NAMALWA (cell line): ENCODE data around the gene ANKRD31.
"Not testable (repeated sequence)": the region's sequence is repeated elsewhere in the genome, so short reads cannot be mapped to it uniquely, and the experiment has no call there.

ENCODE experiments used
- DNase-seq: peaks from one replicate; pipeline ENCODE4 v3.0.0-alpha.2; 2015; ENCODE audit warnings: low spot score

The ANKRD31 gene

GRCh38 chr5:75236322-75237316 lies at the start of gene ANKRD31:
ANKRD31 (minus strand) TSS chr5:75236878; CDS start chr5:75236686, 192 bp downstream.
- DNase-seq, result peak; percentile 88

- no peak for DNase-seq
Observed at GRCh38 chr5:75286211-75286773, 49.6 kb upstream of the ANKRD31 start.

- DNase-seq, result no peak
Observed at GRCh38 chr5:75282581-75282980, 45.9 kb upstream of the ANKRD31 start.

- no peak for DNase-seq
Observed at GRCh38 chr5:75281716-75282465, 45.2 kb upstream of the ANKRD31 start.

GRCh38 chr5:75279321-75279720 lies 42.6 kb upstream of the ANKRD31 start:
- DNase-seq, result no peak

- no peak for DNase-seq
Observed at GRCh38 chr5:75277463-75277862, 40.8 kb upstream of the ANKRD31 start.

- DNase-seq, result no peak
Observed at GRCh38 chr5:75275756-75276155, 39.1 kb upstream of the ANKRD31 start.

- DNase-seq, result no peak
Observed at GRCh38 chr5:75275147-75275546, 38.5 kb upstream of the ANKRD31 start.

GRCh38 chr5:75274486-75274885 lies 37.8 kb upstream of the ANKRD31 start:
- no peak for DNase-seq

GRCh38 chr5:75270605-75271004 lies 33.9 kb upstream of the ANKRD31 start:
- DNase-seq, result not testable (repeated sequence)

GRCh38 chr5:75265731-75266130 lies 29.1 kb upstream of the ANKRD31 start:
- peak; percentile 56 for DNase-seq

- no peak for DNase-seq
Observed at GRCh38 chr5:75262271-75262670, 25.6 kb upstream of the ANKRD31 start.

GRCh38 chr5:75260708-75261107 lies 24.0 kb upstream of the ANKRD31 start:
- DNase-seq, result no peak

- not testable (repeated sequence) for DNase-seq
Observed at GRCh38 chr5:75250452-75250851, 13.8 kb upstream of the ANKRD31 start.

- DNase-seq, result no peak
Observed at GRCh38 chr5:75245023-75245422, 8.3 kb upstream of the ANKRD31 start.

- no peak for DNase-seq
Observed at GRCh38 chr5:75243510-75243909, 6.8 kb upstream of the ANKRD31 start.

- DNase-seq, result no peak
Observed at GRCh38 chr5:75243100-75243499, 6.4 kb upstream of the ANKRD31 start.

- DNase-seq, result no peak
Observed at GRCh38 chr5:75242067-75242466, 5.4 kb upstream of the ANKRD31 start.

GRCh38 chr5:75239681-75240080 lies 3.0 kb upstream of the ANKRD31 start:
- no peak for DNase-seq

GRCh38 chr5:75235711-75236110 lies 967 bp downstream of the ANKRD31 start:
- no peak for DNase-seq

- no peak for DNase-seq
Observed at GRCh38 chr5:75234251-75234650, 2.4 kb downstream of the ANKRD31 start.

GRCh38 chr5:75226916-75227315 lies 9.8 kb downstream of the ANKRD31 start:
- DNase-seq, result no peak

GRCh38 chr5:75225506-75225905 lies 11.2 kb downstream of the ANKRD31 start:
- DNase-seq, result no peak
